Amygdala (tissue), 56 donors: ENCODE measurements around the gene WDR62.
"Not testable (repeated sequence)": the region's sequence is repeated elsewhere in the genome, so short reads cannot be mapped to it uniquely, and the experiment has no call there.

ENCODE experiments used
- DNase-seq, 56 donors: peaks; one replicate each; lab custom pipeline; 2025; lab: John Stamatoyannopoulos, UW

The WDR62 gene

DNA sequence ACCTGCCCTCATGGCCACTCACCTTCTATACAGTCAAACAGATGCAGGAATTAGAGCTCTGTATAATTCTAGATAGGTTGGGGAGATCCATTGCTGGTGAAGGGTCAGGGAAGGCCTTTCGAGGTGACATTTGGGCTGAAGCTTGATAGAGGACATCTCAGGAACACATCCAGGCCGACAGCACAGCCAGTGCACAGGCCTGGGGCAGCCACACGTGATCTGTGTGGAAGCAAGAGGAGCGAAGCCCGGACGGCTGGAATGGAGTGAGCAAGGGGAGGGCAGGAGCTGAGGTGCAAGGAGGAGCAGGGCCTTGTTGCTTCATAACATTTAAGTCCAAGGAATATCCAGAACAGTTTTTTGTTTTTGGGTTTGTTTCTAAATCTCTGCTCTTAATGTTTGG, 51.7 kb downstream of the WDR62 start:
- no peak for DNase-seq

DNA sequence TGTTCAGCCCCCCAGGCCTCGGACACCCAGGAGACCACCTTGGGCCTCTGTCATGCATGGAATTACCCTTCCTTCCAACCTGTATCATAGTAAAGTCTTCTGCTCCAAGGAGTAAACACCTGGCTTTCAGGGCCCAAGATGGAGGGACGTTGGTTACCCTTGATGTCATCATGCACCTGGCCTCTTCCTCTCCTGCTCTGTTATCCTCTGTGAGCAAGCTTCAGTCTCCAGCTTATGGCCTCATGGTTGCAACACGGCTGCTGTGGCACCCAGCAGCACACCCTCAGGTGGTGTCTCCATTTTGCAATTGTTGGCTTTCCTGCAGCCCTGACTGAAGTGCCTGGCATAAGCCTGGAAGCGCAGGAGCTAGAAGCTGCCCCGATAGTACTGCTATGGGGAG, 52.3 kb downstream of the WDR62 start:
- no peak for DNase-seq

DNA sequence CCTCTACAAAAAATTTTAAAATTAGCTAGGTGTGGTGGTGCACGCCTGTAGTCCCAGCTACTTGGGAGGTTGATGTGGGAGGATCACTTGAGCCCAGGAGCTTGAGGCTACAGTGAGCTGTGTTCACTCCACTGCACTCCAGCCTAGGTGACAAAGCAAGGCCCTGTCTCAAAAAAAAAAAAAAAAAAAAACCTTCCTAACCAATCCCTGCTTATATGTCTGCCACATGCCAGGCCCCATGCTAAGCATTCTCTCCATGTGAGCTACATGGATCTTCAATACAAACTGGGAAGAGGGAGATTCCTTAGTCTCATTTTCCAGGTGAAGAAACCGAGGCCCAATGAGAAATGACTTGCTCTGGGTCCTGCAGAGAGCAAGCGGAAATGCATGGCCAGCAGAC, 54.0 kb downstream of the WDR62 start:
- DNase-seq = no peak

DNA sequence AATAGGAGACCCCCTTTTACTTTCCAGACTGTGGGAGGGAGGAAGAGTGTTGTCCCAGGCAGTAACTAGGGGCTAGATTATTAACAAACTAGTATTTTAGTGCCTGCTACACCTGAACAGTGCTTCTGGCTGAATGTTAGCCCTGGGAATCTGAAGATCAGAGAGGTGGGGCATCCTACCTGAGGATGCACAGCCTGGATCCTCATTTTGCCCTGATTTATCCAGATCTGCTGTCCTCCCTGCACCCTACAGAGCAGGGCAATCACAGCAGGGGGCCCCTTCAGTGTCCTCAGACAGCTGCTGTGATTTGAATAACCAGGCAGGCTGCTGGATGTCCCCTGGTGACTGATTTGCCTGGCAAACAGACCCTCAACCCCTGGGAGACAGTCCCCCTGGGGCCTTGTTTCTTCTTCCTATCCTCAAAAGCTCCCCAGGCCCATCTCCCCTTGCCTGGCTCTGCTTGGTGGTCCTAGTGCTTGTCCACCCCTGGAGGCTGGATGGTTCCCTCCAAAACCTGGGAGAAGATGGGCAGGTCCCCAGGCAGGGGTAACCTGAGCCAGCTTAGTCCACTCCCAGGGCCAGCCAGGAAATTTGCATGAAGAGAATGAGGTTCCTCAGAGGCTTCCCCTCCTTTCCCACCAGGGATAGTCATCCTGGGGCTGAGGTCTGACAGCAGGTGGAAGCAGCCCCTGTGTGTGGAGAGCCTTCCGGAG, 55.9 kb downstream of the WDR62 start, which contains the start of gene OVOL3:
OVOL3 (plus strand) TSS at position 657 of the 713 bp plus-strand sequence. CDS start 60 bp downstream, outside the sequence.
- DNase-seq = no peak

DNA sequence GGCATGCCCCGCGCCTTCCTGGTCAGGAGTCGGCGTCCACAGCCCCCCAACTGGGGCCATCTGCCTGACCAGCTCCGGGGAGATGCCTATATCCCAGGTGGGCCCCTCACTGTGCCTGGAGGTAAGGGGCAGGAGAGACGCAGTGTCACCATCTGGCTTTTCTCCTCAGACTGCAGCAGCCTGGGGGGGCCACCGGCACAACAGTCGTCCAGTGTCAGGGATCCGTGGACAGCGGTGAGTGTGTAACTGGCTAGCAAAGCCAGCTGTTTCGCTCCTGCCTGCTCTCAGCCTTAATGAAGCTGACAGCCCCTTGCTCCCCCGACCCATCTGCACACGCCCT, 56.5 kb downstream of the WDR62 start:
- DNase-seq = no peak

DNA sequence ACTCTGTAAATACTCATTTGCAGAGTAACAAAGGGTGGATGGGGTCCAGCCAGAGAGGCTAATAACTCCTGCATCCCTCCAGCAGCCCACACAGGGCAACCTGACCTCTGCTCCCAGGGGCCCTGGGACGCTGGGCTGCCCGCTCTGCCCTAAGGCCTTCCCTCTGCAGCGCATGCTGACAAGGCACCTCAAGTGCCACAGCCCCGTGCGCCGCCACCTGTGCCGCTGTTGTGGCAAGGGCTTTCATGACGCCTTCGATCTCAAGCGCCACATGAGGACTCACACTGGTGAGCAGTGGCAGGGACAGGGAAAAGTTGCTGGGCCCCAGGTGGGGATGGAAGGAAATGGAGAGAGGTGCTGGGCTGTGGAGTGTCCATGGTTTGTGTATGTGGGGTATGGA, 58.0 kb downstream of the WDR62 start:
- DNase-seq = no peak

DNA sequence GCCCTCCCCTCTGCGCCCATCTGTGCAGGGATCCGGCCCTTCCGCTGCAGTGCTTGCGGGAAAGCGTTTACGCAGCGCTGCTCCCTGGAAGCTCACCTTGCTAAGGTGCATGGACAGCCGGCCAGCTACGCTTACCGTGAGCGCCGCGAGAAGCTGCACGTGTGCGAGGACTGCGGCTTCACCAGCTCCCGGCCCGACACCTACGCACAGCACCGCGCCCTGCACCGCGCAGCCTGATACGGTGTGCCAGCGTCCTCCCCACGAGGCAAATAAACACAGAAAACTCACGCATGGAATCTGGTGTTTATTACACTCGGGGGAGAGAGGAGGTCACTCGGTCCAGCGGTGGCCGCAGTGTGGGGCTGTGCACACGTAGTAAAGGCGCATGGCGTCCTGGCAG, 58.7 kb downstream of the WDR62 start:
- DNase-seq = no peak

DNA sequence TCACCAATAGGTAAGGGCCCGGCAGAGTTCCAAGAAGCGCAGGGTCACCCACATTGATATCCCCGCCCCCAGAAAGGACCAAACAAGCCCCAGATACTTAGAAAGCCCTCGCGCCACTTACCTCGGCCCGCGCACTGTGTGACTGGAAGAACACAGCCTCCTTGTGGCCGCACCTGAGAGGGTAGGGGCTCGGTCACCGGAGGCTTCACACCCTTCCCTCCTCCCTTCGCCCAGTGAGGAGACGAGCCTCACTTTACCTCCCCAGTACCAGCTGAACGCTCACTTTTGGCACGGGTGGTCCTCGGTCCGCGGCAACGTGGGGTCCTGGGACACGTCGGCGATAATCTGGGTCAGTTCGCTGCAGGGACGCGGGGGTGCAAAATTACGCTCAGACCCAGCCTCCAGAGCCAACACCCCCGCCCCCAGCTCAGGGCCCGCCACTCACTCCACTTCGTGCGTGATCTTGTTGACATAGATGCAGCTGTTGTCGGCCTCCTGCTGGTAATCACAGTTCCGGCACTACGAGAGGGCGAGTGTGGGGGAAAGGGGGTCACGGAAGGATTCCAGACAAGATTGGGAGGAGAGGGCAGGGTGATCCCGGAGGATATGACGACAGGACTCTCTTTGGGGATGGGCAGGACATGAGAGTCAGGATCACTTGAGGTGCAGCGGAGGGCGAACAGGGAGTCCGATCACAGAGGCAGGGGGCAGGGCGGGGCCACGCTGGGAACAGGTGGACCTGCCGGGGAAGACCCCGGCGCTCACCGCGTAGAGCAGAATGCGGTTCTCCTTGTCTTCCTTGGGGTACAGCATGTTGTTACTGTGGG, 59.4 kb downstream of the WDR62 start:
- peak in 16 of 56 donors; percentile 28 to 70 (median 50) for DNase-seq

DNA sequence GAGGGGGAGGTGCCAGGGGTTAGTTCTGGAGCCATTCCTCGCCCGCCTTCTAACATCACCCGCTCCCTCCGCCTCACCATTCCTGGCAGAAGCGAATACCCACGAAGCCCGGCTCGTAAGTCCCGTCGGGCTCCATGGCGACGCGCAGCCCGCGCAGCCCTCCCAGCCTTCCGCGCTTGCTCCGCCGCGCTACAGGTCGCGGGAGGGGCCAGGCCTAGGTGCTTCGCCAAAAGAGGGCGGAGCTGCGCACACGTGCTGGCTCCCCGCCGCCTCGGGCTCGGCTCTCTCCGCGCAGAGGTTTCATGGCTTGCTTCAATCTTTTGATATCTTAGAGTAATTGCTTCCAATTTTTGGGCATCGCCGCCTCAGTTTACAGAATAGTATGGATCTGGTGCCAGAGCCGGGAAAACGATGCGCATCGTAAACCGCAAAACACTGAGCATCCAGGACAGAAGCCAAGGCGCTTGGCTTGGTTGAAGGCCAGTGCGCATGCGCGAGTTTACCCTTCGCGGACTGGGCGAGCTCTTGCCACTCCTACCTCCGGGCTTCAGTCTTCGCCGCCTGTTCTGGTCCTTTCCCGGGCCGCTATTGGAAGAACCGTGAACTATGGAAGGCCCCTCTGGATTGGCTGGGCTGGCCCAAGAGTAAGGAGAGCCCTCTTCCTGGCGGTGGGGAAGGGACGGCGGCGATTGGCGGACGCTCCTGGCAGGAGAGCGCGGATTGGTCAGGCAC, 60.2 kb downstream of the WDR62 start, which contains the start of gene POLR2I:
POLR2I (minus strand) TSS at position 155 of the 732 bp plus-strand sequence; CDS start at position 136, 19 bp downstream.
- DNase-seq = peak; percentile 89 to 100 (median 99)

DNA sequence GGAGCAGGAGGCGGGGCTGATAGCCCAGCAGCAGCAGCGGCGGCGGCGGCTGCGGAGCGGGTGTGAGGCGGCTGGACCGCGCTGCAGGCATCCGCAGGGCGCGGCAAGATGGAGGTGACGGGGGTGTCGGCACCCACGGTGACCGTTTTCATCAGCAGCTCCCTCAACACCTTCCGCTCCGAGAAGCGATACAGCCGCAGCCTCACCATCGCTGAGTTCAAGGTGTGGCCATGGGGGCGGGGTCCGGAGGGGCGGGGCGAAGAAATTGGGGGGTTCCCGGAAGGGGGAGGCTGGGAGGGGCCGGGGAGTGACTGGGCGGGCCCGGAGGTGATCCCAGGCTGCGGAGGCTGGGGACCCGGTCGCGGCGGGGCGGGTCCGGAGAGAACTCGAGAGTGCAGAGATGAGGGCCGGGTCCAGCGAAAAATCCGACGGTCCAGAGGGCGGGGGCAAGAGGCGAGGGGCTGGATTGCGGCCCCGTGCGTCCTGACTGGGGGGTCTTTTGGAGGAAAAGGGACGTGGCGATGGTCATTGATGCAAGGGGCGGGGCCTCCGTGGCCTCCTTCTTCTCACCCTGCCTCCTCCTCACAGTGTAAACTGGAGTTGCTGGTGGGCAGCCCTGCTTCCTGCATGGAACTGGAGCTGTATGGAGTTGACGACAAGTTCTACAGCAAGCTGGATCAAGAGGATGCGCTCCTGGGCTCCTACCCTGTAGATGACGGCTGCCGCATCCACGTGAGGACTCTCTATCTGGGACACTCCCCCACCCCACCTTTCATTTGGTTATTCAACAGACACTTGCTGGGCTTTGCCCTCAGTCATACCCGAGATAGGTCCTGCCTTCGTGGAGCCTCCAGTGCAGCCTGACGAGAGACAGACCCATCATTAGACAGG, 61.0 kb downstream of the WDR62 start, which contains the start of gene TBCB:
TBCB (plus strand) TSS at position 16 of the 891 bp plus-strand sequence; CDS start at position 109, 93 bp downstream.
- peak in 3 of 56 donors; percentile 56 to 83 (median 57) for DNase-seq

DNA sequence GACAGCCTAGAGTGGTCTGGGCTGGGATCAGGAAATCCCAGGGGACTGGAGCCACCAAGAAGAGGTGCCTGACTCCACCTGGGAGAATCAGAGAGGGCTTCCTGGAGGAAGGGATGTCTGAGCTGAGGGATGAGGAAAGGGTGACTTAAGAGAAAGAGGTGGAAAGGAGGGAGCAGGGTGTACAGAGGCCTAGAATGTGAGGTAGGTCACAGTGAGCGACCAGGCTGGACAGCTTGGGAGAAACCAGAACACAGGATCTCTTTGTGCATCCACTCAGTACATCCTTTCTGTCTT, 61.6 kb downstream of the WDR62 start:
- no peak for DNase-seq

DNA sequence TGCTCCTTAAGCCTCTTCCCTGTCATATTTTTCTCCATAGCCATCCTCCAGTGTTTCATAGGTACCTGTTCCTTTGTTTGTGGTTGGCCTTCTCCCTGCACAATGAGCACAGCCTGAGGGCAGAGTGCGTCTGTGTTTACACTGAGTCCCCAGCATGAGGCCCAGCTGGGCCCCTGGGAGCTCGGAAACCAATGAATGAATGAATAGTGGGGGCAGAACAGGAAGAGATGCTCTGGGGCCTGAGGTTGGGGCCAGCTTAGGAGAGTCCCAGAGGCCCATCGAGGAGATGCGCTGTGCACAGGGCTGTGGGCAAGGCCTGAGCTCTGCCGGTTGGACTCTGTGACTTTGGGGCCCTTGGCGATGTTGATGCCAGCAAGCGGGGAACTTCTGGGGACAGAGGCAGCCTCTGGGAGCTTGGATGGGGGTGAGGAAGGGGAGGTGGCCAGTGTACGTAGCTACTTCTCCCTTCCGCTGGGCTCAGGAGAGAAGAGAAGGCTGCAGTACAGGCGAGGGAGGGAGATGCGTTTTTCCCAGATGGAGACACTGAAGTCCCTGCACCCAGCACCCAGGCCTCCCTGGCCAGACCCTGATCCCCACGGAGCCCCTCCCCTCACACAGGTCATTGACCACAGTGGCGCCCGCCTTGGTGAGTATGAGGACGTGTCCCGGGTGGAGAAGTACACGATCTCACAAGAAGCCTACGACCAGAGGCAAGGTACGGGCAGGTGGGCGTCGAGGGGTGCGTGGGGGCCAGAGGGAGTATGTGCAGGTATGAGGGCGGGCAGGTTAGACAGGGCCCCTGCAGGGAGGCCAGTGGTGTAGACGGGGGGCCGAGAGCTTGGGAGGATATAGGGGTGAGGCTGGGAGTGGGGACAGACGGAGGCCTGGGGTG, 65.6 kb downstream of the WDR62 start:
- DNase-seq = no peak

DNA sequence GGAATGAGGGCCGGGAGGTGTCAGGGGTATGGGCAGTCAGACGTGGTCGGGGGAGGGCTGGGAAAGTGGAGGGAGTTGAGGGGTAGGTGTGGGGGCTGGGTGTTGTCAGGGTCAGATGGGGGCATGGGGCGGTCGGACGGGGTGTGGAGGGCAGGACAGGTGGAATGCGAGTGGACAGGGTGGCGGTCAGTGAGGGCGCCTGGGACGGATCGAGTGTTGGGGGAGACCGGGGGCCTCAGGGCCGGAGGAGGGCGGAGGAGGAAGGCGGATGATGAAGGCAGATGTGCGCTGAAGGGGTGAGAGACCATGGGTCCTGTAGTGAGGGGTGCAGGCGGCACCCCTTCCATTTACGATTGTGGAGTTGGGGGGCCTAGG, 66.3 kb downstream of the WDR62 start:
- no peak for DNase-seq

DNA sequence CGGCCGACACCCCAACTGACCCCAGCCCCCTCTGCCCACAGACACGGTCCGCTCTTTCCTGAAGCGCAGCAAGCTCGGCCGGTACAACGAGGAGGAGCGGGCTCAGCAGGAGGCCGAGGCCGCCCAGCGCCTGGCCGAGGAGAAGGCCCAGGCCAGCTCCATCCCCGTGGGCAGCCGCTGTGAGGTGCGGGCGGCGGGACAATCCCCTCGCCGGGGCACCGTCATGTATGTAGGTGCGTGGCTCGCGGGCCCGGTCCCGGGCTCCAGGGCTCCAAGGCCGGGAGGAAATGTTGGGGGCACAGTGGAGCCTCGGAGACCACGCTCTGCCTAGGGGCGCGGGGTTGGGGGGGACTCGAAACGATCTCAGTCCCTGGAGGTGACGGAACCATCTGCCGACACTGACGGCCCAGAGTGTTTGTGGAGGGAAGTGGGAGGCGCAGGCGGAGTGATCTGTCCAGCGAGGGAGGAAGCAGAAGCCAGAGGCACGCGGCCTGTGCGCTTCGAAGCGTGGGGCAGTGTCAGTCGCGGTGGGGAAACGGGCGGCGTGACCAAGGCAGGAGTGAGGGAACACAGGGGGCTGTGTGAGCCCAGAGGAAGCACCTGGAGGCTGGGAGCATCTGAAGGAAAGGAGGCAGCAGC, 66.9 kb downstream of the WDR62 start:
- DNase-seq = no peak

DNA sequence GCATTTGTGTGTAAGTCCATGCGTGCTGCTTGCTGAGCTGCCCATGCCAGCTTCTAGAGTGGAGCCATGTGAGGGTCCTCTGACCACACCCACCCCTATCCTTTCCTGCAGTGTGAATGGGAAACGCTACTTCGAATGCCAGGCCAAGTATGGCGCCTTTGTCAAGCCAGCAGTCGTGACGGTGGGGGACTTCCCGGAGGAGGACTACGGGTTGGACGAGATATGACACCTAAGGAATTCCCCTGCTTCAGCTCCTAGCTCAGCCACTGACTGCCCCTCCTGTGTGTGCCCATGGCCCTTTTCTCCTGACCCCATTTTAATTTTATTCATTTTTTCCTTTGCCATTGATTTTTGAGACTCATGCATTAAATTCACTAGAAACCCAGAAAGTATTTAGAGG, 70.9 kb downstream of the WDR62 start:
- no peak for DNase-seq

DNA sequence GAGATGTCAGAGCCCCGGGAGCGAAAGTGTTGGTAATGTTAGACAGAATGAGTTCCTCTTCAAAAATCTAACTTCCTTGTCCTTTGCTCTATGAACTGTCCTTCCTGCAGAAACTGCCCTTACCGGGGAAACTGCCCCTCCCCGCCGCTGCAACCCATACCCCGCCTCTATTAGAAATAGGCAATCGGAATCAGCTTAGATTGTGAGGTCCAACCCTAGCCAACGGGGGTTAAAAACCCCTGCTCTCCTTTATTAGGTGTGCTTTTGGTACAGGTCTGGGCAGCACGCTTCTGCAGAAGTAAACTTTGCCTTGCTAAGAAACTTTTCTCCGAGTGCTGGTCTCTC, 73.7 kb downstream of the WDR62 start:
- DNase-seq = peak in 1 of 56 donors; percentile 46

DNA sequence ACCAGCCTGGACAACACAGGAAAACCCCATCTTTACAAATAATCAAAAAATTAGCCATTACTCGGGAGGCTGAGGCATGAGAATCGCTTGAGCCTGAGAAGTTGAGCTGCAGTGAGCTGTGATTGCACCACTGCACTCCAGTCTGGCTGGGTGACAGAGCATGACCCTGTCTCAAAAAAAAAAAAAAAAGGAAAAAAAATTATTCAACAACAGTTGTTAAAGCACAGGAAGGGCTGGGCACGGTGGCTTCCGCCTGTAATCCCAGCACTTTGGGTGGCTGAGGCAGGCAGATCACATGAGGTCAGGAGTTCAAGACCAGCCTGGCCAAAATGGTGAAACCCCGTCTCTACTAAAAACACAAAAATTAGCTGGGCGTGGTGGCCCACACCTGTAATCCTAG, 76.5 kb downstream of the WDR62 start:
- not testable (repeated sequence) for DNase-seq

DNA sequence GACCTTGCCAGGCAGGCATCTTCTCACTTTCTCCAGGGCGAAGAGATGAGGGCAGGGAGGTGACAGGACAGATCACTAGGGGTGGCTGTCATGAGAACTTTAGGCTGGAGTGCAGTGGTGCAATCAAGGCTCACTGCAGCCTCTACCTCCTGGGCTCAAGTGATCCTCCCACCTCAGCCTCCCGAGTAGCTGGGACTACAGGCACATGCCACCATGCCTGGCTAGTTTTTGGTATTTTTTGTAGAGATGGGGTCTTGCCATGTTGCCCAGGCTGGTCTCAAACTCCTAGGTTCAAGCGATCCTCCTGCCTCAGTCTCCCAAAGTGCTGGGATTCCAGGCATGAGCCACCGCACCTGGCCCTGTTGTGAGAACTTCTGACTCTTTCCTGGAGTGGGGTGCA, 80.2 kb downstream of the WDR62 start:
- DNase-seq = not testable (repeated sequence)
